PC-3 (cell line): ENCODE results near the gene SEC31A. TPM values are rescaled to one million over a fixed set of nuclear protein-coding genes. Genes with fewer than 3 reads are reported as not detected.

Source experiments
- ATAC-seq: fragments of 200-7000 bp; cut with Tn5 transposase; 2 replicates; pipeline ENCODE4 v1.9.1; 2020; ENCODE audit warnings: mild to moderate bottlenecking, moderate library complexity
- BruUV-seq: library from RNA; stranded (reverse); fragments of 400-500 nt; replicated peaks from 2 replicates; lab custom pipeline; 2021; lab: Mats Ljungman, UMichigan
- CTCF ChIA-PET: fragments of 300-600 bp; sonication (Branson Sonifier 250); formaldehyde crosslinking; loops from one replicate; lab custom pipeline; 2022; ENCODE audit warnings: antibody characterized with exemption; lab: Charles Lee
- POLR2A ChIA-PET: fragments of 300-600 bp; sonication (Branson Sonifier 250); formaldehyde crosslinking; loops from one replicate; lab custom pipeline; 2022; ENCODE audit warnings: antibody characterized with exemption; ENCODE audit not compliant: unreplicated experiment; lab: Charles Lee
- DNase-seq: peaks from one replicate; pipeline ENCODE4 v3.0.0-alpha.2; 2015
- H2AFZ ChIP-seq: fragments of 300-600 bp; sonication (generic); 2 replicates; pipeline ENCODE4 v1.6.0; 2016; ENCODE audit warnings: antibody characterized with exemption, low read length
- H3F3A ChIP-seq: fragments of 300-600 bp; sonication (generic); one replicate; pipeline ENCODE4 v1.6.0; 2017; ENCODE audit warnings: antibody characterized with exemption, low read length, control low read depth, mild to moderate bottlenecking; ENCODE audit not compliant: unreplicated experiment
- H3K27ac ChIP-seq: fragments of 300-600 bp; sonication (generic); 2 replicates; pipeline ENCODE4 v1.5.1; 2016; ENCODE audit warnings: mild to moderate bottlenecking, low read length
- H3K27me3 ChIP-seq: fragments of 300-600 bp; sonication (generic); 2 replicates; pipeline ENCODE4 v1.6.1; 2016; ENCODE audit warnings: low read length, mixed read lengths
- H3K36me3 ChIP-seq: fragments of 300-600 bp; sonication (generic); 2 replicates; pipeline ENCODE4 v1.6.1; 2016; ENCODE audit warnings: low read depth, mixed run types, low read length, mixed read lengths
- H3K4me1 ChIP-seq: fragments of 300-600 bp; sonication (generic); 2 replicates; pipeline ENCODE4 v1.5.1; 2016; ENCODE audit warnings: low read length; ENCODE audit not compliant: insufficient read depth
- H3K4me2 ChIP-seq: fragments of 300-600 bp; sonication (generic); 2 replicates; pipeline ENCODE4 v1.6.0; 2016; ENCODE audit warnings: low read length
- H3K4me3 ChIP-seq: fragments of 300-600 bp; sonication (generic); 2 replicates; pipeline ENCODE4 v1.5.1; 2016; ENCODE audit warnings: mild to moderate bottlenecking, low read length, mixed read lengths
- H3K79me2 ChIP-seq: fragments of 300-600 bp; sonication (generic); 2 replicates; pipeline ENCODE4 v1.6.1; 2017; ENCODE audit warnings: low read length, mixed read lengths
- H3K9ac ChIP-seq: fragments of 300-600 bp; sonication (generic); 2 replicates; pipeline ENCODE4 v1.6.0; 2016; ENCODE audit warnings: mild to moderate bottlenecking, low read length
- H3K9me2 ChIP-seq: fragments of 300-600 bp; sonication (generic); replicated peaks from 2 replicates; pipeline ENCODE4 v1.6.1; 2016; ENCODE audit warnings: mixed run types, low read length, mixed read lengths
- H3K9me3 ChIP-seq: fragments of 300-600 bp; sonication (generic); 2 replicates; pipeline ENCODE4 v1.6.1; 2016; ENCODE audit warnings: low read length, mixed read lengths
- H4K20me1 ChIP-seq: fragments of 300-600 bp; sonication (generic); 2 replicates; pipeline ENCODE4 v1.6.1; 2016; ENCODE audit warnings: low read length, mixed read lengths
- CTCF ChIP-seq: fragments of 300-600 bp; sonication (generic); conservative IDR thresholded peaks from 2 replicates; pipeline ENCODE4 v1.5.1; 2017; ENCODE audit warnings: antibody characterized with exemption, low read depth, mild to moderate bottlenecking, low read length
- EZH2 ChIP-seq: fragments of 300-600 bp; sonication (generic); IDR thresholded peaks from one replicate; pipeline ENCODE4 v1.6.1; 2017; ENCODE audit warnings: antibody characterized with exemption, mild to moderate bottlenecking, low read length; ENCODE audit not compliant: unreplicated experiment
- EZH2phosphoT487 ChIP-seq: fragments of 300-600 bp; sonication (generic); IDR thresholded peaks from 2 replicates; pipeline ENCODE4 v1.6.1; 2018; ENCODE audit warnings: mild to moderate bottlenecking, antibody characterized with exemption, low read length, borderline replicate concordance
- intact Hi-C: fragments of 100-400 bp; cut with micrococcal nuclease; formaldehyde crosslinking; loops from 2 replicates; pipeline ENCODE4 v1.9.0; 2023
- total RNA-seq: library from RNA; depleted of rRNA; stranded (reverse); fragments of >200 nt; gene quantifications from 2 replicates; pipeline ENCODE4 v1.2.3, GENCODE V29; 2014

SEC31A gene
- total RNA-seq, 1 experiment from 2014 or later = 47.4 TPM

- H3K4me1 ChIP-seq = peaks cover 23% of the 10 kb centered on the region
- ATAC-seq (peak; percentile 22), DNase-seq (no peak)
- peak overlapping the region; percentile 100 for H3K4me3 ChIP-seq
- peak overlapping the region; percentile 94 for H3K4me2 ChIP-seq
- peaks cover 23% of the 10 kb centered on the region for H4K20me1 ChIP-seq
- H2AFZ ChIP-seq = peak overlapping the region; percentile 85
- H3K27ac ChIP-seq = peak overlapping the region; percentile 96
- H3K9me2 ChIP-seq = no peaks in the 10 kb centered on the region
- no peaks in the 10 kb centered on the region for H3K9me3 ChIP-seq
- ChIA-PET POLR2A (interaction anchor here (0.6 kb wide), 1 partner anchor 359 kb away, joined by 3 read pairs; no protein-coding TSS in a partner anchor), CTCF (no interaction called here)
- peak overlapping the region; percentile 100 for H3K9ac ChIP-seq
- BruUV-seq = TSS peak; percentile 94
- H3K79me2 ChIP-seq = peaks cover 72% of the 10 kb centered on the region
- H3K36me3 ChIP-seq = peaks cover 29% of the 10 kb centered on the region
- intact Hi-C loops = no loop called here
- no peak for TF ChIP-seq CTCF
- H3F3A ChIP-seq = no peaks in the 10 kb centered on the region
- no peaks in the 10 kb centered on the region for H3K27me3 ChIP-seq
These were observed 934 bp upstream of the SEC31A start for GRCh38 chr4:82891707-82892466.

- Histone ChIP-seq H3K27ac (peak overlapping the region; percentile 96), H3K79me2 (peaks cover 72% of the 10 kb centered on the region), H3F3A (no peaks in the 10 kb centered on the region), H3K4me2 (peak overlapping the region; percentile 88), H3K9me2 (no peaks in the 10 kb centered on the region), H3K9ac (peak overlapping the region; percentile 100), H2AFZ (peak overlapping the region; percentile 64; the same call in 1 of the 2 replicates), H3K9me3 (no peaks in the 10 kb centered on the region), H4K20me1 (peaks cover 33% of the 10 kb centered on the region), H3K27me3 (no peaks in the 10 kb centered on the region), H3K4me3 (peak overlapping the region; percentile 100), H3K4me1 (peaks cover 31% of the 10 kb centered on the region), H3K36me3 (peaks cover 20% of the 10 kb centered on the region; the same call in 1 of the 2 replicates)
- intact Hi-C loops = no loop called here
- BruUV-seq = TSS peak; percentile 59
- POLR2A ChIA-PET = interaction anchor here (0.6 kb wide), 2 partner anchors 394 to 466 kb away, joined by 3 to 13 read pairs; partner anchors contain the start of gene COQ2
- ATAC-seq = no peak
- CTCF ChIA-PET = no interaction called here
- peak; percentile 6 for DNase-seq
- TF ChIP-seq CTCF (no peak), EZH2 (no peak), EZH2phosphoT487 (no peak)
These were observed 439 bp downstream of the SEC31A start for GRCh38 chr4:82890528-82890900.

- no peaks in the 10 kb centered on the region for H3F3A ChIP-seq
- H3K9ac ChIP-seq = peak overlapping the region; percentile 100
- no peak overlapping the region for H2AFZ ChIP-seq
- peak overlapping the region; percentile 100 for H3K4me3 ChIP-seq
- intact Hi-C loops = no loop called here
- DNase-seq = no peak
- no peaks in the 10 kb centered on the region for H3K9me3 ChIP-seq
- no TSS peak for BruUV-seq
- H3K79me2 ChIP-seq = peaks cover 76% of the 10 kb centered on the region
- no peaks in the 10 kb centered on the region for H3K27me3 ChIP-seq
- no peak overlapping the region for H3K27ac ChIP-seq
- H4K20me1 ChIP-seq = peaks cover 41% of the 10 kb centered on the region
- H3K9me2 ChIP-seq = no peaks in the 10 kb centered on the region
- ChIA-PET POLR2A (interaction anchor here (0.6 kb wide), 1 partner anchor 367 kb away, joined by 3 read pairs; no protein-coding TSS in a partner anchor), CTCF (no interaction called here)
- TF ChIP-seq CTCF (no peak), EZH2 (no peak), EZH2phosphoT487 (no peak)
- peaks cover 10% of the 10 kb centered on the region; the same call in 1 of the 2 replicates for H3K36me3 ChIP-seq
- peak overlapping the region; percentile 88 for H3K4me2 ChIP-seq
- no peak for ATAC-seq
- H3K4me1 ChIP-seq = peaks cover 31% of the 10 kb centered on the region
These were observed 1.7 kb downstream of the SEC31A start for GRCh38 chr4:82889287-82889686.
